HEK293 (cell line): ENCODE data around the gene KLRG1.

Experiments used
- CTCF ChIP-seq: fragments of 450-650 bp; formaldehyde crosslinking; IDR thresholded peaks from 2 replicates; pipeline ENCODE4 v1.5.1; 2016; ENCODE audit warnings: missing biosample characterization, missing genetic modification characterization
- GLI2 ChIP-seq: fragments of 450-650 bp; formaldehyde crosslinking; IDR thresholded peaks from 2 replicates; pipeline ENCODE4; 2017; ENCODE audit warnings: missing biosample characterization, missing genetic modification characterization, low read depth, borderline replicate concordance
- SALL2 ChIP-seq: fragments of 450-650 bp; formaldehyde crosslinking; IDR thresholded peaks from 2 replicates; pipeline ENCODE4 v1.5.0; 2017; ENCODE audit warnings: missing biosample characterization, mild to moderate bottlenecking, missing genetic modification characterization, borderline replicate concordance
- ZNF2 ChIP-seq: fragments of 450-650 bp; formaldehyde crosslinking; IDR thresholded peaks from 2 replicates; pipeline ENCODE4 v1.5.1; 2016; ENCODE audit warnings: missing biosample characterization, missing genetic modification characterization

- no peak for TF ChIP-seq CTCF (tag by site-specific recombination)
- TF ChIP-seq ZNF2, result no peak
- no peak for TF ChIP-seq GLI2 (tag by site-specific recombination)
- no peak for TF ChIP-seq SALL2
Measured at GRCh38 chr12:8950221-8950527, 39.2 kb upstream of the KLRG1 start.
